Spleen (tissue), 11 donors: Measurements from ENCODE around the gene CREM. TPM values are rescaled to one million over a fixed set of nuclear protein-coding genes. Genes with fewer than 3 reads are reported as not detected.
A peak's percentile ranks its signal among the peaks of the same experiment; 100 is the strongest.

Source experiments
- DNase-seq: peaks from one replicate; pipeline ENCODE4 v3.0.0-alpha.2; 2020
- H3K27ac ChIP-seq, 8 donors: fragments of 200-600 bp; sonication (generic) in 7 of 8; 1 replicate in 4 of 8; 2 replicates in 4 of 8; pipeline versions ENCODE4 v1.5.0 to v1.8.0; 2016 to 2021; ENCODE audit warnings: inconsistent platforms in 4 of 8, mild to moderate bottlenecking in 4 of 8, moderate library complexity in 1 of 8
- H3K27me3 ChIP-seq, 7 donors: fragments of 200-600 bp; sonication (generic) in 6 of 7; replicated peaks in 1 of 7; 1 replicate in 4 of 7; 2 replicates in 3 of 7; pipeline versions ENCODE4 v1.5.0 to v1.8.0; 2016 to 2021; ENCODE audit warnings: inconsistent platforms in 3 of 7, mild to moderate bottlenecking in 1 of 7
- H3K36me3 ChIP-seq, 6 donors: fragments of 200-600 bp; sonication (generic) in 5 of 6; 1 replicate in 4 of 6; 2 replicates in 2 of 6; pipeline versions ENCODE4 v1.5.0 to v1.8.0; 2016 to 2021; ENCODE audit warnings: inconsistent platforms in 2 of 6
- H3K4me1 ChIP-seq, 6 donors: fragments of 200-600 bp; sonication (generic) in 5 of 6; 1 replicate in 3 of 6; 2 replicates in 3 of 6; pipeline versions ENCODE4 v1.5.0 to v1.8.0; 2016 to 2021; ENCODE audit warnings: inconsistent platforms in 3 of 6
- H3K4me3 ChIP-seq, 8 donors: fragments of 200-600 bp; sonication (generic) in 7 of 8; 1 replicate in 4 of 8; 2 replicates in 4 of 8; pipeline versions ENCODE4 v1.5.0 to v1.8.0; 2016 to 2021; ENCODE audit warnings: inconsistent platforms in 4 of 8, mild to moderate bottlenecking in 4 of 8, moderate library complexity in 2 of 8
- H3K9me3 ChIP-seq, 8 donors: fragments of 200-600 bp; sonication (generic) in 7 of 8; 1 replicate in 4 of 8; 2 replicates in 4 of 8; pipeline versions ENCODE4 v1.5.0 to v1.8.0; 2016 to 2021; ENCODE audit warnings: inconsistent platforms in 4 of 8
- CTCF ChIP-seq, 11 experiments: fragments of 200-600 bp in 7 of 11; fragments of 450-650 bp in 4 of 11; sonication (generic) in 4 of 11; IDR thresholded peaks in 8 of 11; conservative IDR thresholded peaks in 3 of 11; 1 replicate in 7 of 11; 2 replicates in 4 of 11; pipeline versions ENCODE4 v1.4.0 to v1.8.0; 2016 to 2021; ENCODE audit warnings: antibody characterized with exemption in 11 of 11, inconsistent platforms in 4 of 11, mild to moderate bottlenecking in 1 of 11
- POLR2A ChIP-seq, 3 donors: fragments of 450-650 bp; IDR thresholded peaks; one replicate each; pipeline ENCODE4 v1.5.1; 2017; ENCODE audit warnings: antibody characterized with exemption in 3 of 3, mild to moderate bottlenecking in 1 of 3
- POLR2AphosphoS5 ChIP-seq, 3 donors: sonication (generic); formaldehyde crosslinking; IDR thresholded peaks; one replicate each; pipeline ENCODE4 v1.5.1; 2017; ENCODE audit warnings: antibody characterized with exemption in 3 of 3
- WGBS, 5 donors: extraction: QIAGEN DNeasy Blood & Tissue Kit in 3 of 5; methylation state at CpG; one replicate each; pipeline versions ENCODE4 v1.1.5 to v1.1.7; 2013 to 2018; 5-methylcytosine and 5-hydroxymethylcytosine counted together
- intact Hi-C: fragments of 100-400 bp; cut with DNase I; formaldehyde crosslinking; loops from one replicate; pipeline ENCODE4 v1.15.0; 2023; ENCODE audit warnings: low total_unique reads
- polyA plus RNA-seq, 3 donors: library from polyadenylated mRNA; stranded (reverse); fragments of 200-250 nt; gene quantifications; one replicate each; pipeline ENCODE4 v1.2.1, GENCODE V29; 2013
- total RNA-seq, 7 donors: library from RNA; depleted of rRNA in 3 of 7; stranded (reverse); fragments of >200 nt in 3 of 7; fragmentation: NEBNext Ultra II Directional in 4 of 7; extraction: Animal tissue kit (Norgen Biotek cat#: 25700) in 4 of 7; gene quantifications; one replicate each; pipeline versions ENCODE4 v1.1.0 to v1.2.1, GENCODE V29; 2016 to 2021
- donor health status: healthy with polysubstance abuse.
- donor health status: DM: no; HTN: no; CAD: no; lungs with moderate emphysema.
- donor health status: DM: no; HTN: no; CAD: no.
- donor health status: Bipolar disorder and iron deficiency.
- donor health status: healthy.
- donor health status: DM: no; HTN: no; CAD: no.
- donor health status: DM: yes; HTN: yes; CAD: no.

CREM gene
- total and polyA plus RNA-seq, 10 donors, result 24.8 to 65.4 (median 41.2) TPM

GRCh38 chr10:35223016-35223415 lies 96.4 kb downstream of the CREM start:
- Histone ChIP-seq H3K4me3 (no peak overlapping the region), H3K9me3 (no peaks in the 10 kb centered on the region), H3K27ac (no peak overlapping the region), H3K27me3 (no peaks in the 10 kb centered on the region), H3K4me1 (peaks cover 3 to 13% (median 8%) of the 10 kb centered on the region in 6 donors), H3K36me3 (no peaks in the 10 kb centered on the region)
- intact Hi-C loops, result no loop called here
- 90 to 99% (median 93%) methylated on average over 4 of the region's 4 CpGs for WGBS, 5 donors
- TF ChIP-seq POLR2A (IDR thresholded peaks at IDR 0.05), result no peak
- TF ChIP-seq CTCF (IDR thresholded peaks at IDR 0.05 in 8 of 11, conservative IDR thresholded peaks at IDR 0.05 in 3 of 11), result no peak
- no peak for TF ChIP-seq POLR2AphosphoS5 (IDR thresholded peaks at IDR 0.05)
- DNase-seq, result no peak

GRCh38 chr10:35224045-35224740 lies 97.5 kb downstream of the CREM start:
- WGBS, 5 donors, result 90 to 97% (median 91%) methylated on average over 8 of the region's 8 CpGs
- Histone ChIP-seq H3K9me3 (no peaks in the 10 kb centered on the region), H3K27me3 (no peaks in the 10 kb centered on the region), H3K4me1 (peaks cover 0 to 3% (median 0%) of the 10 kb centered on the region in 6 donors), H3K4me3 (no peak overlapping the region), H3K27ac (peak overlapping the region in 2 of 8 donors; percentile 53 to 60), H3K36me3 (no peaks in the 10 kb centered on the region)
- intact Hi-C loops, result no loop called here
- DNase-seq, result no peak
- TF ChIP-seq POLR2AphosphoS5 (IDR thresholded peaks at IDR 0.05) (no peak), CTCF (IDR thresholded peaks at IDR 0.05 in 8 of 11, conservative IDR thresholded peaks at IDR 0.05 in 3 of 11) (no peak), POLR2A (IDR thresholded peaks at IDR 0.05) (no peak)

DNA sequence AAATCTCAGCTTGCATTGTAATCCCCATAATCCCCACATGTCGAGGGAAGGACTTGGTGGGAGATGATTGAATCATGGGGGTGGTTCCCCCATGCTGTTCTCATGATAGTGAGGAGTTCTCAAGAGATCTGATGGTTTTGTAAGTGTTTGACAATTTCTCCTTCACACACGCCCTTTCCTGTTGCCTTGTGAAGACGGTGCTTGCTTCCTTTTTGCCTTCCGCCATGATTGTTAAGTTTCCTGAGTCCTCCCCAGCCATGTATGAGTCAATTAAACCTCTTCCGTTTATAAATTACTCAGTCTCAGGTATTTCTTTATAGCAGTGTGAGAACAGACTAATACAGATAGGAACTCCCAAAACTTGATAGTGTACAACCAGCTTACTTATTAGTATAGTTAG lies 98.6 kb downstream of the CREM start:
- Histone ChIP-seq H3K27me3 (no peaks in the 10 kb centered on the region), H3K36me3 (no peaks in the 10 kb centered on the region), H3K4me1 (peaks cover 0 to 3% (median 0%) of the 10 kb centered on the region in 6 donors), H3K27ac (peak overlapping the region in 5 of 8 donors; percentile 2 to 72 (median 53)), H3K9me3 (no peaks in the 10 kb centered on the region), H3K4me3 (no peak overlapping the region)
- no peak for DNase-seq
- TF ChIP-seq POLR2AphosphoS5 (IDR thresholded peaks at IDR 0.05) (peak in 1 of 3 donors; percentile 41), POLR2A (IDR thresholded peaks at IDR 0.05) (no peak), CTCF (IDR thresholded peaks at IDR 0.05 in 8 of 11, conservative IDR thresholded peaks at IDR 0.05 in 3 of 11) (peak in 1 of 11 experiments; percentile 24)
- intact Hi-C loops, result no loop called here
- WGBS, 5 donors, result 31 to 52% (median 49%) methylated on average over 5 of the region's 5 CpGs

GRCh38 chr10:35226507-35226906 lies 99.9 kb downstream of the CREM start:
- 82 to 99% (median 89%) methylated on average over 3 of the region's 3 CpGs for WGBS, 5 donors
- intact Hi-C loops, result no loop called here
- H3K9me3 ChIP-seq, result no peaks in the 10 kb centered on the region
- H3K36me3 ChIP-seq, result no peaks in the 10 kb centered on the region
- H3K27ac ChIP-seq, result no peak overlapping the region
- TF ChIP-seq CTCF (IDR thresholded peaks at IDR 0.05 in 8 of 11, conservative IDR thresholded peaks at IDR 0.05 in 3 of 11), result no peak
- TF ChIP-seq POLR2AphosphoS5 (IDR thresholded peaks at IDR 0.05), result no peak
- no peak for TF ChIP-seq POLR2A (IDR thresholded peaks at IDR 0.05)
- H3K4me3 ChIP-seq, result no peak overlapping the region
- H3K27me3 ChIP-seq, result no peaks in the 10 kb centered on the region
- DNase-seq, result no peak
- H3K4me1 ChIP-seq, result peaks cover 0 to 3% (median 0%) of the 10 kb centered on the region in 6 donors
